ENCODE results near the gene SPATA9.
"Not testable (repeated sequence)": the region's sequence is repeated elsewhere in the genome, so short reads cannot be mapped to it uniquely, and the experiment has no call there.

SPATA9 gene

GRCh38 chr5:95647886-95648860 lies 34.6 kb downstream of the SPATA9 start:
- in situ Hi-C loops (cut with HindIII; ENCODE audit: low sequenced_read_pairs): no loop called here

- in situ Hi-C loops (cut with HindIII; ENCODE audit: low sequenced_read_pairs): no loop called here
Observed at GRCh38 chr5:95646569-95647431, 36.0 kb downstream of the SPATA9 start, which contains the start of gene RFESD. TSS of gene RFESD (plus strand) at chr5:95646777. CDS start at chr5:95652272, 5,495 bp downstream.

- in situ Hi-C loops (cut with HindIII; ENCODE audit: low sequenced_read_pairs): not testable (repeated sequence)
Observed at GRCh38 chr5:95646226-95646568, 36.6 kb downstream of the SPATA9 start.

GRCh38 chr5:95644351-95645042 lies 38.3 kb downstream of the SPATA9 start:
- in situ Hi-C loops (cut with HindIII; ENCODE audit: low sequenced_read_pairs): no loop called here

GRCh38 chr5:95643152-95643551 lies 39.6 kb downstream of the SPATA9 start:
- in situ Hi-C loops (cut with HindIII; ENCODE audit: low sequenced_read_pairs): no loop called here

- in situ Hi-C loops (cut with HindIII; ENCODE audit: low sequenced_read_pairs): no loop called here
Observed at GRCh38 chr5:95641741-95642220, 41.0 kb downstream of the SPATA9 start.

DNA sequence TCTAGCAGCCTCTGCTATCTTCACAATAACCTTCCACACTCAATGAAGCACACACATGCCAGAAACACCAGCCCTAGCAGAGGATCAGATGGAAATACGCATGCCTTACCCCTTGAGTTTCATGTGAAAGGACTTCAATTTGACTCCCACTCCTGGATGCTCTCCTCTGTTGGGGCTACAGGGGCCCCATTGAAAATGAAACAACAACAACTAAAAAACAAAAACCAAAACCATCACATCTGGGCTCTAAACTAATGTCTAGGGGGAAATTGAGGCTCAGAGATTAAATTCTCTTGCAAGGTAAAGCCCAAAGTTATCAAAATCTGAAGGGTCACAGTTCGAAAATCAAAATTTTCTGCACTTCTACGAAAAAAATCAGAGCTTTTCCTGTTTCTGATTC lies 44.2 kb downstream of the SPATA9 start:
- in situ Hi-C loops (cut with HindIII; ENCODE audit: low sequenced_read_pairs): no loop called here

DNA sequence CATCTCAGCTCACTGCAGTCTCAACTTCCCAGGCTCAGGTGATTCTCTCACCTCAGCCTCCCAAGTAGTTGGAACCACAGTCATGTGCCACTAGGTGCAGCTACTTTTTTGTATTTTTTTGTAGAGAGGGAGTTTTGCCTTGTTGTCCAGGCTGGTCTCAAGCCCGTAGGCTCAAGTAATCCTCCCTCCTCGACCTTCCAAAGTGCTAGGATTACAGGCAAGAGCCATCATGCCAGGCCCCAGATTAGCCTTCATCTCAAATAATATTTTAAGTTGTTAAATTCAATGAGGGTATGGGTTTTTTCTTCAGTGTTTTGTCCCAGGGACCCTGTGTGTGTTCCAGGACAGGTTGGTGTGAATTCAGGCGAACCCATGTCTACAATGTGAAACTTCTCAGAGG lies 48.7 kb downstream of the SPATA9 start:
- in situ Hi-C loops (cut with HindIII; ENCODE audit: low sequenced_read_pairs): no loop called here

DNA sequence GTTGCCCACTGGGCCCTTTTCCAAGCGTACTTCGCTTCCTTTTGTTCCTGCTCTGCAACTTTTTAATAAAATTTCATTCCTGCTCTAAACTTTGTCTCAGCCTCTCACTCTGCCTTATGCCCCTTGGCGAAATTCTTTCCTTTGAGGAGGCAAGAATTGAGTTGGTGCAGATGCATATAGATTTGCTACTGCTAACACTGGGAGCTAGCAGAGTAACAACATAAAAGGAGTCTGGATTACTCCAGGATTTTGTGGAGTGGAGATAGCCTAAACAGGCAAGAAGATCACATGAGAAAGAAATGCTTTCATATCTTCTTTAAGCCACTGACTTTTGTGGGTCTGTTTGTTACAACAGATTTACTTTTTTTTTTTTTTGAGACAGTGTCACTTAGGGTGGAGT lies 49.1 kb downstream of the SPATA9 start:
- in situ Hi-C loops (cut with HindIII; ENCODE audit: low sequenced_read_pairs): no loop called here

GRCh38 chr5:95632942-95633341 lies 49.8 kb downstream of the SPATA9 start:
- in situ Hi-C loops (cut with HindIII; ENCODE audit: low sequenced_read_pairs): not testable (repeated sequence)

DNA sequence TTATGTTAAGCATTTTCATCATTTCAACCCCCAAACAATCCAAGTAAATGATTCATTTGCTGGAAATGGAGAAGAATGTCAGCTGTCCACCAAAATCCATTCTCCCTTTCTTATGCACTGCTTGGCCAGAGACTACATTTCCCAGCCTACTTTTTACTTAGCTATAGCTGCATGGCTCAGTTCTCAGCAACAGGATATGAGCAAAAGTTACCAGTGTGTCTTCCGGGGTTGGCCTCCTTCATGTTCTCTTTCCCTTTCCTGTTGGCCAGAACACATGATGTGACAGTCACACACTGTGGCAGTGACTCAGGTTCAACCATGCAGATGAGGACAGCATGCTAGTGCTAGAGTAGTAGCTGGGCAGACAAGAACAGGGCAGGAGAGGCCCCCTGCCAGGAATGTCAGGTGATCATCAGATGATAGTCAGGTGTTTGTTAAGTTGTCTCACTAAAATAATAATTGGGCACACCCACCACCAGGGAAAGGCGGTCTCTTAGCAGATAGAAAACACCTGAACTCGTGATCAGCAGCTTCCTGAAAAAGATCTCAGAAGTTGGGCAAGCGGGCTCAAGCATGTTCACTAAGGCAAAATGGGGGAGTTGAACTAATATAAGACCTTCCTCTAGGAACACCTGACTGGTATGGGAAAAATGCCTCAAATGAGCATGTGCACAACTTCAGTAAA lies 50.7 kb downstream of the SPATA9 start:
- in situ Hi-C loops (cut with HindIII; ENCODE audit: low sequenced_read_pairs): no loop called here

GRCh38 chr5:95631255-95631958 lies 51.4 kb downstream of the SPATA9 start:
- in situ Hi-C loops (cut with HindIII; ENCODE audit: low sequenced_read_pairs): no loop called here

GRCh38 chr5:95630394-95630917 lies 52.3 kb downstream of the SPATA9 start:
- in situ Hi-C loops (cut with HindIII; ENCODE audit: low sequenced_read_pairs): no loop called here

DNA sequence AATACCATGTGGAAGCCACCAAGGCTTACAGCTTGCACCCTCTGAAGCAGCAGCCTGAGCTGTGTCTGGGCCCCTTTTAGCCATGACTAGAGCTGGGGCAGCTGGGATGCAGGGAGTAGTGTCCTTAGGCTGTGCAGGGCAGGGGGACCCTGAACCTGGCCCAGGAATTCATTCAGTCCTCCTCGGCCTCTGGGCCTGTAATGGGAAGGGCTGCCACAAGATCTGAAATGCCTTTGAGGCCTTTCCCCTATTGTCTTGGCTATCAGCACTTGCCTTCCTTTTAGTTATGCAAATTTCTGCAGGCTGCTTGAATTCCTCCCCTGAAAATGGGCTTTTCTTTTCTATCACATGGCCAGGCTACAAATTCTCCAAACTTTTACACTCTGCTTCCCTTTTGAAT lies 53.9 kb downstream of the SPATA9 start:
- in situ Hi-C loops (cut with HindIII; ENCODE audit: low sequenced_read_pairs): no loop called here

- in situ Hi-C loops (cut with HindIII; ENCODE audit: low sequenced_read_pairs): no loop called here
Observed at GRCh38 chr5:95627971-95628810, 54.6 kb downstream of the SPATA9 start.

- in situ Hi-C loops (cut with HindIII; ENCODE audit: low sequenced_read_pairs): no loop called here
Observed at GRCh38 chr5:95626701-95627100, 56.1 kb downstream of the SPATA9 start.

GRCh38 chr5:95624368-95624767 lies 58.4 kb downstream of the SPATA9 start:
- in situ Hi-C loops (cut with HindIII; ENCODE audit: low sequenced_read_pairs): no loop called here

- in situ Hi-C loops (cut with HindIII; ENCODE audit: low sequenced_read_pairs): no loop called here
Observed at GRCh38 chr5:95623706-95624105, 59.1 kb downstream of the SPATA9 start.
